Lower leg skin (tissue), 3 donors: ENCODE results near the gene CCDC15.

Experiments used
- CTCF ChIP-seq, 3 donors: fragments of 450-650 bp; IDR thresholded peaks; one replicate each; pipeline ENCODE4 v1.5.1; 2016; ENCODE audit warnings: antibody characterized with exemption in 3 of 3, mild to moderate bottlenecking in 3 of 3, moderate library complexity in 2 of 3
- POLR2A ChIP-seq, 2 donors: fragments of 450-650 bp; IDR thresholded peaks; one replicate each; pipeline ENCODE4 v1.6.1; 2016 to 2017; ENCODE audit warnings: antibody characterized with exemption in 2 of 2, mild to moderate bottlenecking in 1 of 2, moderate library complexity in 1 of 2

DNA sequence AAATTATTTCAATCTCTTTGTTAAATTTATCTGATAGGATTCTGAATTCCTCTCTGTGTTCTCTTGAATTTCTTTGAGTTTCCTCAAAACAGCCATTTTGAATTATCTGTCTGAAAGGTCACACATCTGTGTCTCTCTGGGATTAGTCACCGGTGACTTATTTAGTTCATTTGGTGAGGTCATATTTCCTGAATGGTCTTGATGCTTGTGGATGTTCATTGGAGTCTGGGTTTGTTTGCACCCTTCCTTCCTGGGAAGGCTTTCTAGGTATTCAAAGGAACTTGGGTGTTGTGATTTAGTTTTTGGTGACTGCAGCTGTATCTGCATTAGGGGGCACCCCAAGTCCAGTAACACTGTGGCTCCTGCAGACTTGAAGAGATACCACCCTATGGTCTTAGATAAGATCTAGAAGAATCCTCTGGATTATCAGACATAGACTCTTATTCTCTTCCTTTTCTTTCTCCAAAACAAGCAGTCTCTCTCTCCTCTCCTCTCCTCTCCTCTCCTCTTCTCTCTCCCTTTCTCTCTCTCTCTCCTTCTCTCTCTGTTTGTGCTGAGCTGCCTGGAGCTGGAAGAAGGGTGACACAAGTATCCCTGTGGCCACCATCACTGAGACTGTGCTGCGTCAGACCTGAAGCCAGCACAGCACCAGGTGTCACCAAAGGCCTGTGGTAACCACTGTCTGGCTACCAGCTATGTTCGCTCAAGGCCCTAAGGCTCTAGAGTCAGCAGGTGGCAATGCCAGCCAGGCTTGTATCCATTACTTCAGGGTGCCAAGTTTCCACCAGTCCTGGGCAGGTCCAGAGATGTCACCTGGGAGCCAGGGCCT lies 38.2 kb upstream of the CCDC15 start:
- TF ChIP-seq CTCF (IDR thresholded peaks at IDR 0.05) (no peak), POLR2A (IDR thresholded peaks at IDR 0.05) (no peak)
